T-helper 1 cell treated with Interleukin-12 subunit alpha and Interleukin-12 subunit beta and Interleukin-4 antibody, amounts not matched to agents 30 ng/mL and 1 ng/mL, for 36 hours (primary cell): ENCODE measurements around the gene LAGE3. TPM values are rescaled to one million over a fixed set of nuclear protein-coding genes. Genes with fewer than 3 reads are reported as not detected.
"Not testable (repeated sequence)": the region's sequence is repeated elsewhere in the genome, so short reads cannot be mapped to it uniquely, and the experiment has no call there.

ENCODE experiments used
- intact Hi-C: fragments of 100-400 bp; cut with micrococcal nuclease; formaldehyde crosslinking; loops from one replicate; pipeline ENCODE4 v1.15.1; 2024
- total RNA-seq: library from RNA; stranded (reverse); gene quantifications from 2 replicates; pipeline ENCODE4 v1.2.3, GENCODE V29; 2022

LAGE3 gene
- total RNA-seq, 1 donor from 2014 or later, result 56.8 TPM

DNA sequence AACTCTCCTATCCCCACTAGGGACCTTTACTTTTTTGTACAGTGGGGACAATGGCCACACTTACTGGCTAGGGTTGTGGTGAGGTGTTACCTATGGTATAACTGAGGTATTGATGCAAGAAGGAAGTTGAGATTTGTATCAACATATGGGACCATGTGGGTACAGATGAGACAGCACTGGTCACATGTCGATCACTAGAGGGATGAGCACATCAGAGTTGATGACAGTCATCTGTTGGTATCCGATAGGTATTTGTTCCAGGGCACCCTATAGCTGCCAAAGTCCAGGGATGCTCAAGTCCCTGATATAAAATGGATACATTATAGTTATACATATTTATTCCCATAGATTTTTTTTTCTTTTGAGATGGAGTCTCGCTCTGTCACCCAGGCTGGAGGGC is 23.9 kb upstream of the LAGE3 start:
- intact Hi-C loops, result no loop called here

GRCh38 chrX:154502098-154502497 is 23.0 kb upstream of the LAGE3 start:
- intact Hi-C loops, result no loop called here

GRCh38 chrX:154501423-154501822 is 22.3 kb upstream of the LAGE3 start:
- intact Hi-C loops, result not testable (repeated sequence)

GRCh38 chrX:154496591-154497137 is 17.6 kb upstream of the LAGE3 start:
- intact Hi-C loops, result not testable (repeated sequence)

- intact Hi-C loops, result no loop called here
These were observed 16.4 kb upstream of the LAGE3 start for GRCh38 chrX:154495472-154495922.

DNA sequence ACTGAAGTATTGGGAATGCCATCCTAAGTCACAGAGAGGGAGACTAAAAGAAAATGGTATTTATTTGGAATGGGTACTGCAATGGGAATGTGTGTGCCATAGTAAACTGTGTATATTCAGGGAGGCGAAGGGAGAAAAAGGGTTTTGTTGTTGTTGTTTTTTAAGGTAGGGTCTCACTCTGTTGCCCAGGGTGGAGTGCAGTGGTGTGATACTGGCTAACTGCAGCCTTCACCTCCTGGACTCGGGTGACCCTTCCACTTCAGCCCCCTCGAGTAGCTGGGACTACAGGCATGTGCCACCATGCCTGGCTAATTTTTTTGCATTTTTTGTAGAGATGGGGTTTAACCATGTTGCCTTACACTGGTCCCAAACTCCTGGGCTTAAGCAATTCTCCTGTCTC is 15.6 kb upstream of the LAGE3 start:
- intact Hi-C loops, result no loop called here

- intact Hi-C loops, result loop anchor here (1.0 to 2.0 kb wide), 7 partner anchors 11 to 392 kb away; partner anchors contain the start of genes ATP6AP1, FAM3A, GDI1 and IKBKG
These were observed 11.5 kb upstream of the LAGE3 start, which contains the start of gene SLC10A3 for GRCh38 chrX:154490414-154491083. Gene SLC10A3, minus strand, starts transcription at chrX:154490629. Its CDS starts 1,689 bp downstream, at chrX:154488940.

DNA sequence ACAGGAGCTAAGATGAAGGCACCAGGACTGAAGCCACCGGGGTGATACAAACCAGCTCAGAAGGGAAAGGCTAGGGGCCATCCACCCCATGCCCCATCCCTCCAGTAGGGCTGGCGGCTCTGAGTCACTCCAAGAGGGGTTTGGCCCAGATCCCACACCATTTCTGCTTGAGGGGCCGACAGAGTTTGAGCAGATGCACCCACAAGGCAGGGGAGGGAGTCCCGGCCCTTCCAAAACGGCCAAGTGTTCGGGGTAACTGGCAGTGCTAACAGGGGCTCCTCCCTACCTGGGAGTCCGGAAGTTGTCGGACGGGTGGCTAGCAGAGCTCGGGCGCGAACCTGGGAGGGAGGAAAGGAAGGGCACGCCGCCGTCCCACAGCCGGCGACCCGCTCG is 10.9 kb upstream of the LAGE3 start:
- intact Hi-C loops, result loop anchor here (1.0 to 2.0 kb wide), 7 partner anchors 11 to 392 kb away; partner anchors contain the start of genes ATP6AP1, FAM3A, GDI1 and IKBKG

GRCh38 chrX:154489182-154489581 is 10.1 kb upstream of the LAGE3 start:
- intact Hi-C loops, result no loop called here

- intact Hi-C loops, result no loop called here
These were observed 9.4 kb upstream of the LAGE3 start for GRCh38 chrX:154488336-154489075.

DNA sequence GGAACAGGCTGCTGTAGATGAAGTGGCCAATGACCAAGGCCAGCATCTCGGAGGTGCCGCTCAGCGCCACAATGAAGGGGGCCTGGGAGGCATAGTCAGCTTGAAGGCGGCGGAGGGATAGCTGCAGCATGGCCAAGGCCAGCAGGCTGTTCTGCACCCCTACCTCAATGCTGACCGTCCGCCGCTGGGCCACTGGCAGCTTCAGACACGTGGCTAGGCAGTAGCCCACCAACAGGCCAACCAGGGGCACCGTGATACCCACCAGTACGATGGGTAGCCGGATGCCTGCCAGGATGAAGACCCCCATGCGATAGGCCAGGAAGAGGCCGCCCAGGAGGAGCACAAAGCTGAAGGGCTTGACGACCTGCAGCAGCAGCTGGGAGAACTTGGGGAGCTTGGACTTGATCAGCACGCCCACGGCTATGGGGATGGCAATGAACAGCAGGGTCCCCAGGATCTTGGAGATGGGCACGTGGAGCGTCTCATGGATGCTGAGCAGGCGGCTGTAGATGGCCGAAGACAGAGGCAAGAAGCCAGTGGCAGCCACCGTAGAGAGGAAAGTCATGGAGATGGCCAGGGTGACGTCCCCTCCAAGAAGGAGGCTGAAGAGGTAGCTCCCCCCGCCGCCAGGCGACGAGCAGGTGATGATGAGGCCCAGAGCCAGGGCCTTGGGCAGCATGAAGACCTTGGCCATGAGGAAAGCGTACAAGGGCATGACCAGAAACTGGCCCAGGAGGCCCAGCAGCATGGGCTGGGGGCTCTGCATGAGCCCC is 8.6 kb upstream of the LAGE3 start:
- intact Hi-C loops, result no loop called here

DNA sequence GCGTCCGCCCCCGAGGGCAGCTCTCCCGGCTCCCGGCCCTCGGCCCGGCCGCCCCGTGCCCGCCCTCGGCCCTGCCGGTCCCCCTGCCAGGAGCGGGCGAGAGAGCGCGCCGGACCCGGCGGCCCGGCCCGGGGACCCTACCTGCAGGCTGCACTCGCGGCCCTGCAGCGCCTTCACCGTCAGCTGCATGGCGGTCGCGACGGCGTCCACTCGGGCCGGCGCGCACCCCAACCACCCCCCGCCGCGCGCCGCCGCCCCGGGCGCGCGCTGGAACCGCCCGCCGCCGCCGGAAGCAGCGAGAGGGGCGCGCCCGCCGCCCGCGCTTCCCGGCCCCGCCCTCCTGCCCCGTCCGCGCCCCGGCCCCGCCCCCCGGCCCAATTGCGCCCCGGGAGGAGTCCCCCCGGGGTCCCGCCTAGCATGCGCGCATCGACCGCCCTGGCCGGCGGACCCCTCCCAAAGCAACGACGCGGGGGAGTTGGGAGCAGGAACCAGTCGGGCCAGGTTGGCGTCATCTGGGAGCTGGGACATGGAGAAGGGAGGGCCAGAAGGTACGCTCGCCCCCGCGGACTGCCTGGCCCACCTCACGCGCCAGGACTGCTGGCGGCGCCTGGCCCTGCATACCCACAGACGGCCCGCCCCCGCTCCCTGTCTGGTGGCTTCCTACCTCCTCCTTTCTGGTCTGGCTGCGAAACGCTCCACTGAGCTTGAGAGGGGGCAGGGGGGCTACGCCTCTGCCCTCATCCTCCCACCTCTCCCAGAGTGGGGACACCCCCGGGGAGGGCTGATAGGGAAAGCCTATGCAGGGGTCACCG is 7.5 kb upstream of the LAGE3 start, which contains the start of gene UBL4A:
TSS of gene UBL4A (minus strand) at position 220 of the 812 bp plus-strand sequence. CDS start at position 189, 31 bp downstream.
- intact Hi-C loops, result no loop called here

GRCh38 chrX:154486052-154486395 is 6.9 kb upstream of the LAGE3 start:
- intact Hi-C loops, result no loop called here

- intact Hi-C loops, result no loop called here
These were observed 6.3 kb upstream of the LAGE3 start for GRCh38 chrX:154485150-154486051.

GRCh38 chrX:154484255-154485149 is 5.4 kb upstream of the LAGE3 start:
- intact Hi-C loops, result no loop called here

- intact Hi-C loops, result no loop called here
These were observed 4.2 kb upstream of the LAGE3 start for GRCh38 chrX:154483325-154483724.

- intact Hi-C loops, result no loop called here
These were observed 3.7 kb upstream of the LAGE3 start for GRCh38 chrX:154482786-154483185.

DNA sequence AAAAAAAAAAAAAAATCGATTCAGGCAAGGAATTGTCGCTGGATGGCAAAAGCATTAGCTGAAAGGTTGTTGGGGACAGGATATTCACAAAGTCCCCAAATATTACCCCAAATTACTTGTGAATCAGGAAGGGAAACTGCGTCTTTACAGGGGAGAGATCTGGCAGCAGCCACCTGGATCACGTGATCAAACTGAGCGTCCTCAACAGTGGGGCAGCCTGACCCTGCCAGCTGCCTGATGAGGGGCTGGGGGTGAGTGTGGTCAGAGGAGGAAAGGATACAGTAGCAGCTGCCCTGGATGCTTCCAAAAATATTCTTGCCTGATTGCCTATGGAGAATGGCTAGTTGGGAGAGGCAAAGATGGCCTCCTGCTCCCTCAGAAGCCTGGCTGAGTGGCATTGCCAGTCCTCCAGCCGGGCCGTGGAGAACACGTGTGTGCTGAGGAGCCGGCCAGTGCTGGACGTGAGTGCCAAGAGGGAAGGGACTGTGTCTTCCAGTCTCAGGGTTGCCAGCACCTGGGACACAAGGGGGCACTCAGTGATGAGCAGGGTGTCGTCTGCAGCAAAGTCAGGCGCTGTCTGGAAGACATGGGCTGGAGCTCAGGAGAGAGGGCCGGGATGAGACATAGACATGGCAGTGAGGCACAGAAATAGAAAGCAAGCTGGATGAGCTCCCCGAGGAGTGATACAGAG is 3.0 kb upstream of the LAGE3 start:
- intact Hi-C loops, result no loop called here
